Ishikawa (cell line): ENCODE measurements around the gene ACBD6.

Source experiments
- CEBPB ChIP-seq: IDR thresholded peaks from 2 replicates; pipeline ENCODE4 v1.6.1; 2012
- CREB1 ChIP-seq: IDR thresholded peaks from 2 replicates; pipeline ENCODE4 v1.6.1; 2012; ENCODE audit warnings: low read depth
- EGR1 ChIP-seq: IDR thresholded peaks from 2 replicates; pipeline ENCODE4 v1.6.1; 2012
- EP300 ChIP-seq: IDR thresholded peaks from 2 replicates; pipeline ENCODE4 v1.6.1; 2012; ENCODE audit warnings: borderline replicate concordance
- FOXM1 ChIP-seq: IDR thresholded peaks from 2 replicates; pipeline ENCODE4 v1.6.1; 2012; ENCODE audit warnings: low read depth, borderline replicate concordance
- MAX ChIP-seq: IDR thresholded peaks from 2 replicates; pipeline ENCODE4 v1.6.1; 2012
- NFIC ChIP-seq: IDR thresholded peaks from 2 replicates; pipeline ENCODE4 v1.6.1; 2012
- RAD21 ChIP-seq: IDR thresholded peaks from 2 replicates; pipeline ENCODE4 v1.6.1; 2012; ENCODE audit warnings: low read depth
- REST ChIP-seq: IDR thresholded peaks from 2 replicates; pipeline ENCODE4 v1.6.1; 2012; ENCODE audit warnings: low read depth, mild to moderate bottlenecking
- TAF1 ChIP-seq: IDR thresholded peaks from 2 replicates; pipeline ENCODE4 v1.6.1; 2012; ENCODE audit warnings: low read depth, mild to moderate bottlenecking
- TCF12 ChIP-seq: IDR thresholded peaks from 2 replicates; pipeline ENCODE4 v1.6.1; 2012; ENCODE audit warnings: low read depth
- YY1 ChIP-seq: IDR thresholded peaks from 2 replicates; pipeline ENCODE4 v1.6.1; 2012; ENCODE audit warnings: low read depth
- ZBTB7A ChIP-seq: IDR thresholded peaks from 2 replicates; pipeline ENCODE4 v1.6.1; 2012; ENCODE audit warnings: low read depth

- no peak for TF ChIP-seq EP300
- TF ChIP-seq ZBTB7A: no peak
- TF ChIP-seq TAF1: no peak
- TF ChIP-seq YY1: no peak
- no peak for TF ChIP-seq REST
- TF ChIP-seq CEBPB: no peak
- TF ChIP-seq FOXM1: no peak
- no peak for TF ChIP-seq EGR1
- TF ChIP-seq RAD21: no peak
- no peak for TF ChIP-seq NFIC
- no peak for TF ChIP-seq MAX
- TF ChIP-seq CREB1: no peak
- no peak for TF ChIP-seq TCF12
Measured at GRCh38 chr1:180402001-180402400, 100.4 kb downstream of the ACBD6 start.
